WTC11 (cell line): ENCODE data around the gene DMC1. TPM values are rescaled to one million over a fixed set of nuclear protein-coding genes. Genes with fewer than 3 reads are reported as not detected.

Experiments
- ATAC-seq: fragments of 200-7000 bp; cut with Tn5 transposase; 2 replicates; pipeline ENCODE4 v1.10.0; 2021; ENCODE audit warnings: mild to moderate bottlenecking, moderate library complexity
- CTCF ChIA-PET: fragments of 300-600 bp; sonication (Branson Sonifier 250); formaldehyde crosslinking; loops from one replicate; lab custom pipeline; 2021; ENCODE audit warnings: antibody characterized with exemption; lab: Charles Lee
- POLR2A ChIA-PET: fragments of 350-600 bp; sonication (Branson Sonifier 250); formaldehyde crosslinking; loops from one replicate; lab custom pipeline; 2021; ENCODE audit warnings: antibody characterized with exemption; lab: Charles Lee
- DNase-seq: peaks from one replicate; pipeline ENCODE4 v3.0.0; 2021; ENCODE audit warnings: low spot score
- H3K27ac Mint-ChIP-seq: 2 replicates; pipeline ENCODE4 v1.8.0; 2021; ENCODE audit warnings: mixed read lengths
- H3K27me3 Mint-ChIP-seq: 2 replicates; pipeline ENCODE4 v1.8.0; 2021; ENCODE audit warnings: low read depth, mild to moderate bottlenecking, moderate library complexity, mixed read lengths
- H3K36me3 Mint-ChIP-seq: 2 replicates; pipeline ENCODE4 v1.8.0; 2021; ENCODE audit warnings: mixed read lengths
- H3K4me1 Mint-ChIP-seq: 2 replicates; pipeline ENCODE4 v1.8.0; 2022; ENCODE audit warnings: mixed read lengths
- H3K4me3 Mint-ChIP-seq: 2 replicates; pipeline ENCODE4 v1.8.0; 2021; ENCODE audit warnings: mild to moderate bottlenecking, moderate library complexity, mixed read lengths
- H3K9me3 Mint-ChIP-seq: 2 replicates; pipeline ENCODE4 v1.8.0; 2021; ENCODE audit warnings: mixed read lengths
- IRF2 ChIP-seq: sonication (generic); formaldehyde crosslinking; IDR thresholded peaks from 2 replicates; pipeline ENCODE4 v1.8.0; 2022; ENCODE audit warnings: low read depth, missing genetic modification reagents, borderline replicate concordance
- MYBL2 ChIP-seq: sonication (generic); formaldehyde crosslinking; IDR thresholded peaks from 2 replicates; pipeline ENCODE4 v1.8.1; 2023; ENCODE audit warnings: mild to moderate bottlenecking, moderate library complexity, missing genetic modification reagents
- SP1 ChIP-seq: sonication (generic); formaldehyde crosslinking; conservative IDR thresholded peaks from 2 replicates; pipeline ENCODE4 v1.8.1; 2022; ENCODE audit warnings: missing genetic modification reagents
- TP53 ChIP-seq: sonication (generic); formaldehyde crosslinking; IDR thresholded peaks from 2 replicates; pipeline ENCODE4 v1.8.1; 2023; ENCODE audit warnings: mild to moderate bottlenecking, missing genetic modification reagents
- ZBTB21 ChIP-seq: sonication (generic); formaldehyde crosslinking; IDR thresholded peaks from 2 replicates; pipeline ENCODE4 v1.8.1; 2023; ENCODE audit warnings: mild to moderate bottlenecking, missing genetic modification reagents, borderline replicate concordance
- ZNF423 ChIP-seq: fragments of 250-450 bp; sonication (Bioruptor Pico); IDR thresholded peaks from 2 replicates; pipeline ENCODE4 v2.1.2; 2022; ENCODE audit warnings: mild to moderate bottlenecking, moderate library complexity
- total RNA-seq: library from RNA; stranded (reverse); gene quantifications from 3 replicates; pipeline ENCODE4 v1.2.3, GENCODE V29; 2021
- TF ChIP-seq, protein P1 (sequence below): sonication (generic); formaldehyde crosslinking; IDR thresholded peaks from 2 replicates; pipeline ENCODE4 v1.8.1; 2022; ENCODE audit warnings: mild to moderate bottlenecking, missing genetic modification reagents, moderate library complexity, borderline replicate concordance
- TF ChIP-seq, protein P2 (sequence below): sonication (generic); formaldehyde crosslinking; IDR thresholded peaks from 2 replicates; pipeline ENCODE4 v1.8.0; 2022; ENCODE audit warnings: mild to moderate bottlenecking, missing genetic modification reagents
- TF ChIP-seq, protein P3 (sequence below): fragments of 250-450 bp; sonication (Bioruptor Pico); IDR thresholded peaks from 2 replicates; pipeline ENCODE4 v1.9.0; 2021; ENCODE audit warnings: moderate library complexity, mild to moderate bottlenecking, inconsistent platforms, borderline replicate concordance
- TF ChIP-seq, protein P4 (sequence below): sonication (generic); formaldehyde crosslinking; IDR thresholded peaks from 2 replicates; pipeline ENCODE4 v1.8.1; 2022; ENCODE audit warnings: low read depth, mild to moderate bottlenecking, moderate library complexity, missing genetic modification reagents, borderline replicate concordance
- TF ChIP-seq, protein P5 (sequence below): fragments of 250-450 bp; sonication (Bioruptor Pico); IDR thresholded peaks from 2 replicates; pipeline ENCODE4 v1.9.0; 2021; ENCODE audit warnings: mild to moderate bottlenecking
- TF ChIP-seq, protein P6 (sequence below): sonication (generic); formaldehyde crosslinking; IDR thresholded peaks from 2 replicates; pipeline ENCODE4 v1.8.0; 2023; ENCODE audit warnings: missing genetic modification reagents, mild to moderate bottlenecking, borderline replicate concordance

DMC1 gene
- total RNA-seq, 1 experiment from 2014 or later: 4.3 TPM

DNA sequence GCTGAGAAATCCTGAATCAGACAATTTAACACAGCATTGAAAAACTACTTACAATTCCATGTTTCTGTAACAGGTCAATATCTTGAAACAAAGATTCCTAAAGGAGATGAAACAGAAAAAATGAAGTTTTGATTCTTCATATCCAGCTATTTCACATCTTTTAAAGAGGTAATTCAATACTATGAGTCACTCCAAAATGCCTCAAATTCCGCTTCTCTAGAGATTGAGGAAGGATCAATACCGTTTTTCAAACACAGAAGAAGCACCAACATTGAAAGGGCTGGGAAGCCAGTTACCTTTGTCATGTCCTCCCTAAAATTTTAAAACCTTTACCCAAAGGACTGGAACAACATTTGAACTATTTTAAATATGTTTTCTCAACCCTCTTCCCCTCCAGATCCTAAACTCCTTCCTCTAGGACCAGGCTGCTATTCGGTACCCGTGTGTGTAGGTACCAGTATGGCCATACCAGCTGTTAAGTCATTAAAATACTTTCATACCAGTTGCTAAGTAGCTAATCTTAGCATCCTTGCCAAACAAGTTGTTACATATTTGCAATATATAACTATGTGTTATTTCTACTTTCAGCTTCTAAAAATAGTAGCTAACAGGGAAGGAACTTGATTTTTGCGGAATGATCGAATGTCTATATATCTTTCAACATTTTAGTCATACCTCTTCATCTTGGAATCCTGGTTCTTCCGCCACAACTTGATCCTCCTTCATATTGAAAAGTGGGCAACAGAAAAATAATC is 2.3 kb downstream of the DMC1 start (continued):
- TF ChIP-seq, protein P1, sequence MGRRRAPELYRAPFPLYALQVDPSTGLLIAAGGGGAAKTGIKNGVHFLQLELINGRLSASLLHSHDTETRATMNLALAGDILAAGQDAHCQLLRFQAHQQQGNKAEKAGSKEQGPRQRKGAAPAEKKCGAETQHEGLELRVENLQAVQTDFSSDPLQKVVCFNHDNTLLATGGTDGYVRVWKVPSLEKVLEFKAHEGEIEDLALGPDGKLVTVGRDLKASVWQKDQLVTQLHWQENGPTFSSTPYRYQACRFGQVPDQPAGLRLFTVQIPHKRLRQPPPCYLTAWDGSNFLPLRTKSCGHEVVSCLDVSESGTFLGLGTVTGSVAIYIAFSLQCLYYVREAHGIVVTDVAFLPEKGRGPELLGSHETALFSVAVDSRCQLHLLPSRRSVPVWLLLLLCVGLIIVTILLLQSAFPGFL (CRISPR knock-in tag): no peak
- TF ChIP-seq, all 79 proteins: peak for 0

DNA sequence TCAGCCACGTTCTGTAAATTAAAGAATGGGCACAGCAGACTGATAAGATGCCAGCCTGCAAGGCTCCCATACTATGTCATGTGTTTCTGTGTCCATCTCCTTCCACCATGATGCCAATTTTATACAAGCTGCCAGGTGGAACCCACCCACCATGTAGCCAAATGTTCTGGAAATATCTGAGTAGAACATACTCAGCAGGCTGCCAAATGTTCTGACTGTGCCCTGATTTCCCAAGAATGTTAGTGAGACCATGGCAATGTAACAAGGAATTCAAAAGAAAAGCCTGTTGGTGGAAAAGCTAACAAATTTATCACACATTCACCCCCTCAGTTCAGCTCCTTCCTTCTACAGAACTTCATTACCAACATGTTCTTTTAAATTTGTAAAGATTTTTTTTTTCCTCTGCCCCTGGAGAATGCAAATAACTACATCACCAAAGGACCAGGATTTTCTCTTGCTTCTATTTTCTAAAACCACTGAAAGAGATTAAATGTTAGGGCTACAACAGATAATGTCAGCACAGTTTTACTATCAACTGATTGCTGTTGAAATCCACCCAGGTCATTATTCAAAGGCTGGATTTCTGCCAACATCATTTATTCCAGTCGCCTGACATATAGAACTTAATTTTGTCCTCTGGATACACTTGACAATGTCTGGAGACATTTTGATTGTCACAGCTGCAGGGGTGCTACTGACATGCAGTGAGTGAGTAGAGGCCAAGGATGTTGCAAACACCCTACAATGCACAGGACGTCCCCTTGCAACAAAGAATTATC is 3.1 kb downstream of the DMC1 start:
- Mint-ChIP-seq H3K9me3 (no peaks in the 10 kb centered on the region), H3K27me3 (no peaks in the 10 kb centered on the region)
- CTCF ChIA-PET: no interaction called here
- ATAC-seq (no peak), DNase-seq (no peak)
- TF ChIP-seq, protein P2, sequence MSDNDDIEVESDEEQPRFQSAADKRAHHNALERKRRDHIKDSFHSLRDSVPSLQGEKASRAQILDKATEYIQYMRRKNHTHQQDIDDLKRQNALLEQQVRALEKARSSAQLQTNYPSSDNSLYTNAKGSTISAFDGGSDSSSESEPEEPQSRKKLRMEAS (CRISPR knock-in tag): no peak
- TF ChIP-seq, protein P3, sequence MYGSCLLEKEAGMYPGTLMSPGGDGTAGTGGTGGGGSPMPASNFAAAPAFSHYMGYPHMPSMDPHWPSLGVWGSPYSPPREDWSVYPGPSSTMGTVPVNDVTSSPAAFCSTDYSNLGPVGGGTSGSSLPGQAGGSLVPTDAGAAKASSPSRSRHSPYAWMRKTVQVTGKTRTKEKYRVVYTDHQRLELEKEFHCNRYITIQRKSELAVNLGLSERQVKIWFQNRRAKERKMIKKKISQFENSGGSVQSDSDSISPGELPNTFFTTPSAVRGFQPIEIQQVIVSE (CRISPR knock-in tag): no peak
- TF ChIP-seq, protein P4, sequence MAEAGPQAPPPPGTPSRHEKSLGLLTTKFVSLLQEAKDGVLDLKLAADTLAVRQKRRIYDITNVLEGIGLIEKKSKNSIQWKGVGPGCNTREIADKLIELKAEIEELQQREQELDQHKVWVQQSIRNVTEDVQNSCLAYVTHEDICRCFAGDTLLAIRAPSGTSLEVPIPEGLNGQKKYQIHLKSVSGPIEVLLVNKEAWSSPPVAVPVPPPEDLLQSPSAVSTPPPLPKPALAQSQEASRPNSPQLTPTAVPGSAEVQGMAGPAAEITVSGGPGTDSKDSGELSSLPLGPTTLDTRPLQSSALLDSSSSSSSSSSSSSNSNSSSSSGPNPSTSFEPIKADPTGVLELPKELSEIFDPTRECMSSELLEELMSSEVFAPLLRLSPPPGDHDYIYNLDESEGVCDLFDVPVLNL: no peak
- TF ChIP-seq MYBL2 (CRISPR knock-in tag) (no peak), ZBTB21 (CRISPR knock-in tag) (no peak), TP53 (CRISPR knock-in tag) (no peak), SP1 (CRISPR knock-in tag) (no peak)
- TF ChIP-seq, all 79 proteins: peak for 0
- H3K27ac Mint-ChIP-seq: no peak overlapping the region
- no peaks in the 10 kb centered on the region for H3K36me3 Mint-ChIP-seq
- no peak overlapping the region for H3K4me3 Mint-ChIP-seq
- peaks cover 28% of the 10 kb centered on the region for H3K4me1 Mint-ChIP-seq
- POLR2A ChIA-PET: no interaction called here

DNA sequence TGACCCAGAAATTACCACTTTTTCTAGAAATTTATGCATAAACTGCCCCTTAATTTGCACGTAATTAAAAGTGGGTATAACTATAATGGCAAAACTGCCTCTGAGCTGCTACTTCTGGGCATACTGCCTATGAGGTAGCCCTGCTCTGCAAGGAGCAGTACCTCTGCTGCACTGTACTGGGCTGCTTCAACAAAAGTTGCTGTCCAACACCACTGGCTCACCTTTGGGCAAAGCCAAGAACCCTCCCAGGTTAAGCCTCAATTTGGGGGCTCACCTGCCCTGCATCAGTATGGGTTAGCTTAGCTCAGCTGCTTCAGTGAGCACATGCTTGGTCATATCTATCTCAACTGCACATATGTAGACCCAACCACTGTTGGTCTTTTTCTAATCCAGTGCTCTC is 4.5 kb downstream of the DMC1 start:
- H3K27me3 Mint-ChIP-seq: no peaks in the 10 kb centered on the region
- peaks cover 16% of the 10 kb centered on the region for H3K4me1 Mint-ChIP-seq
- no peak overlapping the region for H3K27ac Mint-ChIP-seq
- ChIA-PET CTCF (interaction anchor here (0.9 kb wide), 1 partner anchor 44 kb away, joined by 3 read pairs; no protein-coding TSS in a partner anchor), POLR2A (no interaction called here)
- no peak overlapping the region for H3K4me3 Mint-ChIP-seq
- TF ChIP-seq ZBTB21 (CRISPR knock-in tag): no peak
- TF ChIP-seq, protein P5, sequence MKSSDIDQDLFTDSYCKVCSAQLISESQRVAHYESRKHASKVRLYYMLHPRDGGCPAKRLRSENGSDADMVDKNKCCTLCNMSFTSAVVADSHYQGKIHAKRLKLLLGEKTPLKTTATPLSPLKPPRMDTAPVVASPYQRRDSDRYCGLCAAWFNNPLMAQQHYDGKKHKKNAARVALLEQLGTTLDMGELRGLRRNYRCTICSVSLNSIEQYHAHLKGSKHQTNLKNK: no peak
- TF ChIP-seq, protein P6, sequence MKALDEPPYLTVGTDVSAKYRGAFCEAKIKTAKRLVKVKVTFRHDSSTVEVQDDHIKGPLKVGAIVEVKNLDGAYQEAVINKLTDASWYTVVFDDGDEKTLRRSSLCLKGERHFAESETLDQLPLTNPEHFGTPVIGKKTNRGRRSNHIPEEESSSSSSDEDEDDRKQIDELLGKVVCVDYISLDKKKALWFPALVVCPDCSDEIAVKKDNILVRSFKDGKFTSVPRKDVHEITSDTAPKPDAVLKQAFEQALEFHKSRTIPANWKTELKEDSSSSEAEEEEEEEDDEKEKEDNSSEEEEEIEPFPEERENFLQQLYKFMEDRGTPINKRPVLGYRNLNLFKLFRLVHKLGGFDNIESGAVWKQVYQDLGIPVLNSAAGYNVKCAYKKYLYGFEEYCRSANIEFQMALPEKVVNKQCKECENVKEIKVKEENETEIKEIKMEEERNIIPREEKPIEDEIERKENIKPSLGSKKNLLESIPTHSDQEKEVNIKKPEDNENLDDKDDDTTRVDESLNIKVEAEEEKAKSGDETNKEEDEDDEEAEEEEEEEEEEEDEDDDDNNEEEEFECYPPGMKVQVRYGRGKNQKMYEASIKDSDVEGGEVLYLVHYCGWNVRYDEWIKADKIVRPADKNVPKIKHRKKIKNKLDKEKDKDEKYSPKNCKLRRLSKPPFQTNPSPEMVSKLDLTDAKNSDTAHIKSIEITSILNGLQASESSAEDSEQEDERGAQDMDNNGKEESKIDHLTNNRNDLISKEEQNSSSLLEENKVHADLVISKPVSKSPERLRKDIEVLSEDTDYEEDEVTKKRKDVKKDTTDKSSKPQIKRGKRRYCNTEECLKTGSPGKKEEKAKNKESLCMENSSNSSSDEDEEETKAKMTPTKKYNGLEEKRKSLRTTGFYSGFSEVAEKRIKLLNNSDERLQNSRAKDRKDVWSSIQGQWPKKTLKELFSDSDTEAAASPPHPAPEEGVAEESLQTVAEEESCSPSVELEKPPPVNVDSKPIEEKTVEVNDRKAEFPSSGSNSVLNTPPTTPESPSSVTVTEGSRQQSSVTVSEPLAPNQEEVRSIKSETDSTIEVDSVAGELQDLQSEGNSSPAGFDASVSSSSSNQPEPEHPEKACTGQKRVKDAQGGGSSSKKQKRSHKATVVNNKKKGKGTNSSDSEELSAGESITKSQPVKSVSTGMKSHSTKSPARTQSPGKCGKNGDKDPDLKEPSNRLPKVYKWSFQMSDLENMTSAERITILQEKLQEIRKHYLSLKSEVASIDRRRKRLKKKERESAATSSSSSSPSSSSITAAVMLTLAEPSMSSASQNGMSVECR: no peak
- TF ChIP-seq IRF2 (CRISPR knock-in tag): no peak
- TF ChIP-seq ZNF423 (CRISPR knock-in tag): no peak
- ATAC-seq: no peak
- no peaks in the 10 kb centered on the region for H3K9me3 Mint-ChIP-seq
- H3K36me3 Mint-ChIP-seq: no peaks in the 10 kb centered on the region
- DNase-seq: no peak
